MCF 10A (cell line): ENCODE measurements around the gene COL4A4. TPM values are rescaled to one million over a fixed set of nuclear protein-coding genes. Genes with fewer than 3 reads are reported as not detected.

ENCODE experiments used
- BruUV-seq: library from RNA; stranded (reverse); fragments of 400-500 nt; replicated peaks from 2 replicates; lab custom pipeline; 2021; lab: Mats Ljungman, UMichigan
- CTCF ChIA-PET: fragments of 300-600 bp; sonication (Branson Sonifier 250); formaldehyde crosslinking; extraction: SDS; loops from one replicate; lab custom pipeline; 2021; ENCODE audit warnings: antibody characterized with exemption, inconsistent platforms; lab: Yijun Ruan, JAX
- POLR2A ChIA-PET: fragments of 300-600, 350-650 bp; sonication (Branson Sonifier 250); formaldehyde crosslinking; extraction: SDS; loops from one replicate; lab custom pipeline; 2020; ENCODE audit warnings: antibody characterized with exemption, inconsistent platforms; lab: Yijun Ruan, JAX
- DNase-seq: peaks from one replicate; pipeline ENCODE4 v3.0.0-alpha.2; 2018; ENCODE audit not compliant: unreplicated experiment
- H3K27ac Mint-ChIP-seq: one replicate; pipeline ENCODE4 v1.8.0; 2022; ENCODE audit warnings: mild to moderate bottlenecking, low read depth, mixed read lengths; ENCODE audit not compliant: unreplicated experiment
- H3K27me3 Mint-ChIP-seq: one replicate; pipeline ENCODE4 v1.8.0; 2022; ENCODE audit warnings: mixed read lengths; ENCODE audit not compliant: insufficient read depth, unreplicated experiment
- H3K36me3 Mint-ChIP-seq: one replicate; pipeline ENCODE4 v1.8.0; 2022; ENCODE audit warnings: mild to moderate bottlenecking, moderate library complexity, mixed read lengths; ENCODE audit not compliant: insufficient read depth, unreplicated experiment
- H3K4me1 Mint-ChIP-seq: one replicate; pipeline ENCODE4 v1.8.0; 2022; ENCODE audit warnings: mixed read lengths; ENCODE audit not compliant: insufficient read depth, unreplicated experiment
- H3K4me3 Mint-ChIP-seq: one replicate; pipeline ENCODE4 v1.8.0; 2022; ENCODE audit warnings: mild to moderate bottlenecking, moderate library complexity, mixed read lengths; ENCODE audit not compliant: unreplicated experiment
- H3K9me3 Mint-ChIP-seq: one replicate; pipeline ENCODE4 v1.8.0; 2022; ENCODE audit warnings: mixed read lengths; ENCODE audit not compliant: unreplicated experiment
- CTCF ChIP-seq: fragments of 200-600 bp; IDR thresholded peaks from one replicate; pipeline ENCODE4 v1.8.0; 2022; ENCODE audit warnings: antibody characterized with exemption, mild to moderate bottlenecking; ENCODE audit not compliant: unreplicated experiment
- intact Hi-C: fragments of 100-400 bp; cut with micrococcal nuclease; formaldehyde crosslinking; loops from 2 replicates; pipeline ENCODE4 v1.14.1; 2022
- total RNA-seq: library from RNA; stranded (reverse); gene quantifications from 2 replicates; pipeline ENCODE4 v1.2.3, GENCODE V29; 2022

COL4A4 gene
- total RNA-seq, 1 experiment from 2014 or later: 0.30 TPM

GRCh38 chr2:227192491-227192890 lies 28.5 kb upstream of the COL4A4 start:
- no peak for TF ChIP-seq CTCF
- Mint-ChIP-seq H3K9me3 (no peaks in the 10 kb centered on the region), H3K4me3 (no peak overlapping the region), H3K27ac (no peak overlapping the region), H3K36me3 (no peaks in the 10 kb centered on the region), H3K27me3 (peaks cover under 1% of the 10 kb centered on the region), H3K4me1 (no peaks in the 10 kb centered on the region)
- ChIA-PET POLR2A (no interaction called here), CTCF (no interaction called here)
- no TSS peak for BruUV-seq
- intact Hi-C loops: no loop called here
- DNase-seq: no peak

- POLR2A ChIA-PET: no interaction called here
- DNase-seq: peak; percentile 26
- intact Hi-C loops: no loop called here
- BruUV-seq: no TSS peak
- TF ChIP-seq CTCF: no peak
- H3K4me3 Mint-ChIP-seq: no peak overlapping the region
- H3K4me1 Mint-ChIP-seq: no peaks in the 10 kb centered on the region
- H3K9me3 Mint-ChIP-seq: no peaks in the 10 kb centered on the region
- peaks cover 10% of the 10 kb centered on the region for H3K27me3 Mint-ChIP-seq
- no peak overlapping the region for H3K27ac Mint-ChIP-seq
- CTCF ChIA-PET: interaction anchor here (0.9 to 1.1 kb wide), 3 partner anchors 9 to 206 kb away, joined by 3 read pairs; no protein-coding TSS in a partner anchor
- no peaks in the 10 kb centered on the region for H3K36me3 Mint-ChIP-seq
Measured at GRCh38 chr2:227191367-227191766, 27.4 kb upstream of the COL4A4 start.

GRCh38 chr2:227188292-227188691 lies 24.3 kb upstream of the COL4A4 start:
- no peaks in the 10 kb centered on the region for H3K4me1 Mint-ChIP-seq
- H3K4me3 Mint-ChIP-seq: no peak overlapping the region
- intact Hi-C loops: no loop called here
- peaks cover 10% of the 10 kb centered on the region for H3K27me3 Mint-ChIP-seq
- CTCF ChIA-PET: interaction anchor here (0.7 to 1.2 kb wide), 3 partner anchors 8 to 28 kb away, joined by 4 to 5 read pairs (median 4); no protein-coding TSS in a partner anchor
- POLR2A ChIA-PET: no interaction called here
- H3K9me3 Mint-ChIP-seq: no peaks in the 10 kb centered on the region
- no peak overlapping the region for H3K27ac Mint-ChIP-seq
- BruUV-seq: no TSS peak
- DNase-seq: peak; percentile 41
- no peak for TF ChIP-seq CTCF
- no peaks in the 10 kb centered on the region for H3K36me3 Mint-ChIP-seq

GRCh38 chr2:227186751-227187150 lies 22.7 kb upstream of the COL4A4 start:
- H3K9me3 Mint-ChIP-seq: no peaks in the 10 kb centered on the region
- no peak overlapping the region for H3K4me3 Mint-ChIP-seq
- H3K4me1 Mint-ChIP-seq: no peaks in the 10 kb centered on the region
- TF ChIP-seq CTCF: no peak
- H3K27ac Mint-ChIP-seq: no peak overlapping the region
- intact Hi-C loops: no loop called here
- BruUV-seq: no TSS peak
- peaks cover 10% of the 10 kb centered on the region for H3K27me3 Mint-ChIP-seq
- POLR2A ChIA-PET: no interaction called here
- CTCF ChIA-PET: no interaction called here
- H3K36me3 Mint-ChIP-seq: no peaks in the 10 kb centered on the region
- DNase-seq: no peak
